Measurements from ENCODE around the gene ZC3H4. TPM values are rescaled to one million over a fixed set of nuclear protein-coding genes. Genes with fewer than 3 reads are reported as not detected.

Gene ZC3H4
- total and polyA plus RNA-seq, 2 of the 8 experiments (the other 6 are each of a cell fraction or from before 2014, with no cell fraction given): 6.6 to 92.0 TPM

- Histone ChIP-seq H3K18ac (ENCODE audit: extremely low read depth, low read length) (no peak overlapping the region), H2AK5ac (ENCODE audit: low read depth, low read length) (no peak overlapping the region), H3K79me2 (ENCODE audit: control insufficient read depth in 1 of 2, insufficient read depth in 2 of 2, low read length in 2 of 2) (peaks cover 70 to 94% of the 10 kb centered on the region in 2 experiments), H2BK120ac (replicated peaks; ENCODE audit: low read depth, low read length) (no peak overlapping the region), H4K8ac (ENCODE audit: extremely low read depth, insufficient read depth, low read length) (no peak overlapping the region), H2BK12ac (ENCODE audit: low read depth, low read length) (no peak overlapping the region), H3K27me3 (replicated peaks in 1 of 4; ENCODE audit: control insufficient read depth in 3 of 4, extremely low read depth in 1 of 4, insufficient read depth in 3 of 4, low read length in 3 of 4) (no peaks in the 10 kb centered on the region), H4K91ac (replicated peaks; ENCODE audit: insufficient read length, low read length) (no peak overlapping the region), H3K27ac (ENCODE audit: low read depth, low read length) (no peak overlapping the region), H3K4me2 (ENCODE audit: insufficient read depth in 1 of 2, low read depth in 2 of 2, low read length in 2 of 2) (no peak overlapping the region; a peak in 1 of 4 replicates), H4K5ac (ENCODE audit: insufficient read length, low read depth, low read length) (no peak overlapping the region), H3K9me3 (ENCODE audit: insufficient read depth in 2 of 2, low read depth in 1 of 2, low read length in 1 of 2) (no peaks in the 10 kb centered on the region), H3K23ac (ENCODE audit: insufficient read length) (no peak overlapping the region), H3K56ac (replicated peaks; ENCODE audit: insufficient read length, low read depth, low read length) (no peak overlapping the region), H2BK15ac (ENCODE audit: low read length) (no peak overlapping the region), H2AFZ (ENCODE audit: low read length) (no peak overlapping the region), H4K20me1 (replicated peaks in 1 of 2; ENCODE audit: control insufficient read depth in 1 of 2, insufficient read depth in 2 of 2, low read length in 2 of 2) (peaks cover 34 to 35% of the 10 kb centered on the region in 2 experiments), H3K9ac (replicated peaks in 1 of 4; ENCODE audit: extremely low read depth in 1 of 4, low read depth in 3 of 4, low read length in 3 of 4) (no peak overlapping the region), H3K79me1 (ENCODE audit: low read depth, low read length) (no peaks in the 10 kb centered on the region; the same call in none of the 2 replicates), H3K4ac (replicated peaks; ENCODE audit: insufficient read length, low read depth, low read length) (no peak overlapping the region), H2BK5ac (ENCODE audit: low read depth, low read length) (no peak overlapping the region), H3K4me3 (ENCODE audit: extremely low read depth in 1 of 4, insufficient read depth in 2 of 4, low read depth in 3 of 4, low read length in 4 of 4) (no peak overlapping the region), H3K23me2 (ENCODE audit: low read depth, low read length) (peaks cover 5% of the 10 kb centered on the region; the same call in 1 of the 2 replicates), H3K14ac (ENCODE audit: insufficient read length) (no peak overlapping the region), H2BK20ac (ENCODE audit: low read length) (no peak overlapping the region), H3K4me1 (replicated peaks in 1 of 4; ENCODE audit: control insufficient read depth in 3 of 4, insufficient read depth in 4 of 4, low read length in 3 of 4) (peaks cover 0 to 8% (median 7%) of the 10 kb centered on the region in 4 experiments; a peak in 5 of 7 replicates), H3K36me3 (ENCODE audit: control insufficient read depth in 2 of 4, insufficient read depth in 4 of 4, low read length in 3 of 4) (peaks cover 0 to 28% (median 1%) of the 10 kb centered on the region in 4 experiments; a peak in 4 of 8 replicates)
- ChIA-PET CTCF (ENCODE audit: partially characterized antibody) (interaction anchor here (0.6 to 1.8 kb wide), 3 partner anchors 12 to 449 kb away, joined by 3 to 7 read pairs (median 4); no protein-coding TSS in a partner anchor), POLR2A (ENCODE audit: partially characterized antibody) (interaction anchor here (1.0 to 13.9 kb wide), 8 partner anchors 8 to 76 kb away, joined by 3 to 98 read pairs (median 7); partner anchors contain the start of gene ZC3H4)
- FAIRE-seq: no peak
- DNase-seq (ENCODE audit: low read depth in 1 of 2, low spot score in 2 of 2): no peak
- TF ChIP-seq POU5F1 (IDR thresholded peaks at IDR 0.05; ENCODE audit: low read depth, low read length) (no peak), SRF (IDR thresholded peaks at IDR 0.05; ENCODE audit: low read depth, low read length) (no peak)
- 96% methylated on average over 3 of the region's 3 CpGs; no CpG with 5 or more reads in 1 of the 2 experiments for WGBS, 2 experiments (ENCODE audit: extremely low coverage in 1 of 2, insufficient coverage in 1 of 2, insufficient read length in 1 of 2, insufficient replicate concordance in 2 of 2, low coverage in 1 of 2, low lambda C conversion rate in 2 of 2, missing lambda C conversion rate in 1 of 2)
These were observed 21.6 kb upstream of the ZC3H4 start for GRCh38 chr19:47135156-47135555.
